GM21529 (cell line): ENCODE data around the gene CFAP73.

Experiments used
- ATAC-seq: cut with Tn5 transposase; IDR thresholded peaks from one replicate; pipeline ENCODE4 v1.9.1; 2021; ENCODE audit not compliant: unreplicated experiment

The CFAP73 gene

DNA sequence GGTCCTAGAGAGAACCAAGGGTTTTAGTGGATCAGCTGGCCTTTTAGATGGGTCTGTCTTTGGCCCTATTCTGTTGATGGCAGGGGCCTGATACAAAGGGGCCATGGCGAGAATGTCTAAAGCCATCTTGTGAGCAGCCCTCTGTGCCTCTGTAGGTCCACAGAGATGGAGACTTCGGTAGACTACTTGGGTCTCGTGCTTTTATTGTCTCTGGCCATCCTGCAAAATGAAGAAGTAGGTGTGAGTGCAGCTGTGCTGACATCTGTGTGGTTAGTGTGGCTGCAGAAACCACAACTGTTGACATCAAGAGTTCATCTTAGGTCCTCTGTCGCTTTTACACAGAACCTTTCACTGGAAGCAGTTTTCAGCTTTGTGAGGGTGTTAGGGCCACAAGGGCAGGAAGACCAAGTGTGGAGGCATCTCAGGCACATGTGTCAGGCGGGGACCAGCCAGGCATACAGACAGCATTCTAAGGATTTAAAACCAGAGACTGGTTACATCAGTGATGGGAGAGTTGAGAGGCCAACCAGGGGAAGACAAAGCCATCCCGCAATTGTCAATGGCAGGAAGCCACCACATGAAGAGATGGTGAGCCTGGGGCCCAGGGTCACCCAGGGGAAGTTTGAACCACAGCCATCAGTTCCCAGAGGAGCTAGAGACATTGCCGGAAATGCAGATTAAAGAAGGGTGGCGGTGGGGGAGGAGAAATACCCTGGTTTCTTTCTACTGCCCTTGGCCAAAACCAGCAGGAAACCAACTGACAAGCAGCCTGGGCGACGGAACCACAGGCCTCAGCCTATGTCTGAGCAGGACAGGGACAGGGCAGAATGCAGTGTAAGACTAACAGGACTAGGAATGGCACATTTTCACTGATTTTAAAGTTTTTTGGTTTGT lies 58.8 kb downstream of the CFAP73 start:
- ATAC-seq, result peak; percentile 73
